ENCODE measurements around the gene CMTM8.

- TF ChIP-seq CTCF (IDR thresholded peaks at IDR 0.05) = no peak
- TF ChIP-seq POLR2A (IDR thresholded peaks at IDR 0.05) = no peak
These were observed 10.8 kb downstream of the CMTM8 start for GRCh38 chr3:32249184-32249782.
